HepG2 (cell line): Measurements from ENCODE around the gene CARD16. TPM values are rescaled to one million over a fixed set of nuclear protein-coding genes. Genes with fewer than 3 reads are reported as not detected.

Source experiments
- ATAD3A ChIP-seq: sonication (generic); formaldehyde crosslinking; IDR thresholded peaks from 2 replicates; pipeline ENCODE4 v1.4.0; 2020; ENCODE audit warnings: missing genetic modification reagents
- ATF7-NPFF ChIP-seq: sonication (generic); formaldehyde crosslinking; IDR thresholded peaks from 2 replicates; pipeline ENCODE4 v1.8.1; 2023; ENCODE audit warnings: mild to moderate bottlenecking, low read depth, missing genetic modification reagents, moderate library complexity
- CBX2 ChIP-seq, 2 experiments: fragments of 200-600 bp in 1 of 2; sonication (generic); formaldehyde crosslinking in 1 of 2; IDR thresholded peaks; 2 replicates each; pipeline versions ENCODE4 v1.7.0 to v1.8.1; 2018 to 2022; ENCODE audit warnings: low read depth in 2 of 2, low read length in 1 of 2, mild to moderate bottlenecking in 1 of 2, missing genetic modification reagents in 1 of 2
- FIP1L1 ChIP-seq: fragments of 200-400 bp; formaldehyde crosslinking; IDR thresholded peaks from 2 replicates; pipeline ENCODE4 v1.6.1; 2018; ENCODE audit warnings: low read depth, mild to moderate bottlenecking, low read length, moderate library complexity, borderline replicate concordance; ENCODE audit not compliant: insufficient read depth
- GZF1 ChIP-seq: sonication (generic); formaldehyde crosslinking; IDR thresholded peaks from 2 replicates; pipeline ENCODE4 v1.5.1; 2020; ENCODE audit warnings: mild to moderate bottlenecking, missing genetic modification reagents
- JUND ChIP-seq: sonication (generic); formaldehyde crosslinking; IDR thresholded peaks from 2 replicates; pipeline ENCODE4 v1.8.0; 2022; ENCODE audit warnings: mild to moderate bottlenecking, missing genetic modification reagents
- NR2C2 ChIP-seq: sonication (generic); formaldehyde crosslinking; IDR thresholded peaks from 2 replicates; pipeline ENCODE4 v1.4.0; 2020; ENCODE audit warnings: missing genetic modification reagents, mild to moderate bottlenecking, moderate library complexity, borderline replicate concordance
- NR2F6 ChIP-seq, 2 experiments: IDR thresholded peaks; 2 replicates each; pipeline ENCODE4 v1.6.1; 2016; ENCODE audit warnings: antibody characterized with exemption in 1 of 2, mild to moderate bottlenecking in 1 of 2
- NRL ChIP-seq: sonication (generic); formaldehyde crosslinking; IDR thresholded peaks from 2 replicates; pipeline ENCODE4 v1.5.0; 2020; ENCODE audit warnings: missing genetic modification reagents, mild to moderate bottlenecking, moderate library complexity, borderline replicate concordance
- POLR2A ChIP-seq, 2 experiments: IDR thresholded peaks; 2 replicates each; pipeline ENCODE4 v1.6.1; 2011; ENCODE audit warnings: low read depth in 2 of 2, low read length in 2 of 2, mild to moderate bottlenecking in 1 of 2, moderate library complexity in 1 of 2; ENCODE audit not compliant: insufficient read depth in 1 of 2
- PRPF4 ChIP-seq: fragments of 200-400 bp; formaldehyde crosslinking; IDR thresholded peaks from 2 replicates; pipeline ENCODE4 v1.6.1; 2016; ENCODE audit warnings: low read length, low read depth; ENCODE audit not compliant: poor library complexity, severe bottlenecking
- SMC3 ChIP-seq: IDR thresholded peaks from 2 replicates; pipeline ENCODE4 v1.6.1; 2011; ENCODE audit warnings: low read length, improper control_type of control experiment
- UBTF ChIP-seq: sonication (generic); formaldehyde crosslinking; IDR thresholded peaks from 2 replicates; pipeline ENCODE4 v1.4.0; 2020; ENCODE audit warnings: mild to moderate bottlenecking, missing genetic modification reagents
- ZNF124 ChIP-seq: sonication (generic); formaldehyde crosslinking; IDR thresholded peaks from 2 replicates; pipeline ENCODE4 v1.4.0; 2020; ENCODE audit warnings: missing genetic modification reagents
- ZNF773 ChIP-seq: sonication (generic); formaldehyde crosslinking; IDR thresholded peaks from 2 replicates; pipeline ENCODE4 v1.4.0; 2020; ENCODE audit warnings: missing genetic modification reagents, borderline replicate concordance
- ZSCAN22 ChIP-seq: sonication (generic); formaldehyde crosslinking; IDR thresholded peaks from 2 replicates; pipeline ENCODE4 v1.4.0; 2020; ENCODE audit warnings: mild to moderate bottlenecking, missing genetic modification reagents
- polyA plus RNA-seq, 8 experiments: library from polyadenylated mRNA; depleted of rRNA in 3 of 8; stranded (reverse) in 7 of 8; unstranded in 1 of 8; fragments of >200 nt; fragmentation: Illumina TruSeq in 4 of 8; extraction: Trizol in 4 of 8; gene quantifications; 2 replicates each; pipeline versions ENCODE4 v1.2.1 to v1.2.3, GENCODE V29; 2011 to 2016; ENCODE audit warnings: low read depth in 4 of 8, missing spikeins in 1 of 8, mixed read lengths in 1 of 8; ENCODE audit not compliant: insufficient read depth in 1 of 8
- total RNA-seq, 5 experiments: library from RNA; depleted of rRNA; stranded (reverse); fragments of >200 nt; fragmentation: Illumina TruSeq; extraction: Trizol; gene quantifications; 2 replicates each; pipeline ENCODE4 v1.2.3, GENCODE V29; 2016; ENCODE audit warnings: low read depth in 1 of 5
- TF ChIP-seq, protein P1 (sequence below): sonication (generic); formaldehyde crosslinking; IDR thresholded peaks from 2 replicates; pipeline ENCODE4 v1.5.1; 2020; ENCODE audit warnings: mild to moderate bottlenecking, missing genetic modification reagents, borderline replicate concordance
- TF ChIP-seq, protein P2 (sequence below): sonication (generic); formaldehyde crosslinking; IDR thresholded peaks from 2 replicates; pipeline ENCODE4 v1.4.0; 2020; ENCODE audit warnings: low read depth, mild to moderate bottlenecking, missing genetic modification reagents
- TF ChIP-seq, protein P3 (sequence below): sonication (generic); formaldehyde crosslinking; IDR thresholded peaks from 2 replicates; pipeline ENCODE4 v1.4.0; 2020; ENCODE audit warnings: mild to moderate bottlenecking, missing genetic modification reagents

CARD16 gene
- total and polyA plus RNA-seq, 2 of the 13 experiments (the other 11 are each of a cell fraction or from before 2014, with no cell fraction given), result 0.34 TPM; not detected in 1

- TF ChIP-seq, protein P1, sequence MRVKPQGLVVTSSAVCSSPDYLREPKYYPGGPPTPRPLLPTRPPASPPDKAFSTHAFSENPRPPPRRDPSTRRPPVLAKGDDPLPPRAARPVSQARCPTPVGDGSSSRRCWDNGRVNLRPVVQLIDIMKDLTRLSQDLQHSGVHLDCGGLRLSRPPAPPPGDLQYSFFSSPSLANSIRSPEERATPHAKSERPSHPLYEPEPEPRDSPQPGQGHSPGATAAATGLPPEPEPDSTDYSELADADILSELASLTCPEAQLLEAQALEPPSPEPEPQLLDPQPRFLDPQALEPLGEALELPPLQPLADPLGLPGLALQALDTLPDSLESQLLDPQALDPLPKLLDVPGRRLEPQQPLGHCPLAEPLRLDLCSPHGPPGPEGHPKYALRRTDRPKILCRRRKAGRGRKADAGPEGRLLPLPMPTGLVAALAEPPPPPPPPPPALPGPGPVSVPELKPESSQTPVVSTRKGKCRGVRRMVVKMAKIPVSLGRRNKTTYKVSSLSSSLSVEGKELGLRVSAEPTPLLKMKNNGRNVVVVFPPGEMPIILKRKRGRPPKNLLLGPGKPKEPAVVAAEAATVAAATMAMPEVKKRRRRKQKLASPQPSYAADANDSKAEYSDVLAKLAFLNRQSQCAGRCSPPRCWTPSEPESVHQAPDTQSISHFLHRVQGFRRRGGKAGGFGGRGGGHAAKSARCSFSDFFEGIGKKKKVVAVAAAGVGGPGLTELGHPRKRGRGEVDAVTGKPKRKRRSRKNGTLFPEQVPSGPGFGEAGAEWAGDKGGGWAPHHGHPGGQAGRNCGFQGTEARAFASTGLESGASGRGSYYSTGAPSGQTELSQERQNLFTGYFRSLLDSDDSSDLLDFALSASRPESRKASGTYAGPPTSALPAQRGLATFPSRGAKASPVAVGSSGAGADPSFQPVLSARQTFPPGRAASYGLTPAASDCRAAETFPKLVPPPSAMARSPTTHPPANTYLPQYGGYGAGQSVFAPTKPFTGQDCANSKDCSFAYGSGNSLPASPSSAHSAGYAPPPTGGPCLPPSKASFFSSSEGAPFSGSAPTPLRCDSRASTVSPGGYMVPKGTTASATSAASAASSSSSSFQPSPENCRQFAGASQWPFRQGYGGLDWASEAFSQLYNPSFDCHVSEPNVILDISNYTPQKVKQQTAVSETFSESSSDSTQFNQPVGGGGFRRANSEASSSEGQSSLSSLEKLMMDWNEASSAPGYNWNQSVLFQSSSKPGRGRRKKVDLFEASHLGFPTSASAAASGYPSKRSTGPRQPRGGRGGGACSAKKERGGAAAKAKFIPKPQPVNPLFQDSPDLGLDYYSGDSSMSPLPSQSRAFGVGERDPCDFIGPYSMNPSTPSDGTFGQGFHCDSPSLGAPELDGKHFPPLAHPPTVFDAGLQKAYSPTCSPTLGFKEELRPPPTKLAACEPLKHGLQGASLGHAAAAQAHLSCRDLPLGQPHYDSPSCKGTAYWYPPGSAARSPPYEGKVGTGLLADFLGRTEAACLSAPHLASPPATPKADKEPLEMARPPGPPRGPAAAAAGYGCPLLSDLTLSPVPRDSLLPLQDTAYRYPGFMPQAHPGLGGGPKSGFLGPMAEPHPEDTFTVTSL (CRISPR knock-in tag), result peak; percentile 94; the same call in 1 of the 2 replicates
- TF ChIP-seq ZNF124, result no peak
- TF ChIP-seq, protein P2, sequence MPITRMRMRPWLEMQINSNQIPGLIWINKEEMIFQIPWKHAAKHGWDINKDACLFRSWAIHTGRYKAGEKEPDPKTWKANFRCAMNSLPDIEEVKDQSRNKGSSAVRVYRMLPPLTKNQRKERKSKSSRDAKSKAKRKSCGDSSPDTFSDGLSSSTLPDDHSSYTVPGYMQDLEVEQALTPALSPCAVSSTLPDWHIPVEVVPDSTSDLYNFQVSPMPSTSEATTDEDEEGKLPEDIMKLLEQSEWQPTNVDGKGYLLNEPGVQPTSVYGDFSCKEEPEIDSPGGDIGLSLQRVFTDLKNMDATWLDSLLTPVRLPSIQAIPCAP (CRISPR knock-in tag), result no peak
- no peak for TF ChIP-seq ZSCAN22 (CRISPR knock-in tag)
- peak; percentile 19; the same call in 1 of the 2 replicates for TF ChIP-seq UBTF
- no peak for TF ChIP-seq JUND
- TF ChIP-seq PRPF4, result no peak
- 0 out of 2 replicates have a peak, but pooled peaks have one; percentile 25 for TF ChIP-seq ATF7-NPFF (CRISPR knock-in tag)
- no peak for TF ChIP-seq ZNF773 (CRISPR knock-in tag)
- TF ChIP-seq SMC3, result 0 out of 2 replicates have a peak, but pooled peaks have one; percentile 23
- TF ChIP-seq ATAD3A, result no peak
- TF ChIP-seq POLR2A (IDR thresholded peaks at IDR 0.05; ENCODE audit: insufficient read depth in 1 of 2, low read depth in 2 of 2, low read length in 2 of 2), result peak in 1 of 2 experiments; percentile 29; a peak in 1 of 4 replicates
- no peak for TF ChIP-seq NR2C2
- TF ChIP-seq, protein P3, sequence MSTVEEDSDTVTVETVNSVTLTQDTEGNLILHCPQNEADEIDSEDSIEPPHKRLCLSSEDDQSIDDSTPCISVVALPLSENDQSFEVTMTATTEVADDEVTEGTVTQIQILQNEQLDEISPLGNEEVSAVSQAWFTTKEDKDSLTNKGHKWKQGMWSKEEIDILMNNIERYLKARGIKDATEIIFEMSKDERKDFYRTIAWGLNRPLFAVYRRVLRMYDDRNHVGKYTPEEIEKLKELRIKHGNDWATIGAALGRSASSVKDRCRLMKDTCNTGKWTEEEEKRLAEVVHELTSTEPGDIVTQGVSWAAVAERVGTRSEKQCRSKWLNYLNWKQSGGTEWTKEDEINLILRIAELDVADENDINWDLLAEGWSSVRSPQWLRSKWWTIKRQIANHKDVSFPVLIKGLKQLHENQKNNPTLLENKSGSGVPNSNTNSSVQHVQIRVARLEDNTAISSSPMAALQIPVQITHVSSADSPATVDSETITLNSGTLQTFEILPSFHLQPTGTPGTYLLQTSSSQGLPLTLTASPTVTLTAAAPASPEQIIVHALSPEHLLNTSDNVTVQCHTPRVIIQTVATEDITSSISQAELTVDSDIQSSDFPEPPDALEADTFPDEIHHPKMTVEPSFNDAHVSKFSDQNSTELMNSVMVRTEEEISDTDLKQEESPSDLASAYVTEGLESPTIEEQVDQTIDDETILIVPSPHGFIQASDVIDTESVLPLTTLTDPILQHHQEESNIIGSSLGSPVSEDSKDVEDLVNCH, result no peak
- no peak for TF ChIP-seq NRL (CRISPR knock-in tag)
- TF ChIP-seq CBX2 (IDR thresholded peaks at IDR 0.05; ENCODE audit: low read depth, low read length), result no peak
- no peak for TF ChIP-seq CBX2 (CRISPR knock-in tag; IDR thresholded peaks at IDR 0.05; ENCODE audit: low read depth)
- no peak for TF ChIP-seq FIP1L1
- TF ChIP-seq NR2F6 (IDR thresholded peaks at IDR 0.05), result peak; percentile 56; the same call in 1 of the 2 replicates
- TF ChIP-seq NR2F6 (CRISPR knock-in tag; IDR thresholded peaks at IDR 0.05), result 0 out of 2 replicates have a peak, but pooled peaks have one; percentile 52
- TF ChIP-seq GZF1, result no peak
These were observed 50.1 kb downstream of the CARD16 start (continued) for GRCh38 chr11:104995001-104995408.
